PFSK-1 (cell line): ENCODE data around the gene CHSY3.

Experiments
- FOXP2 ChIP-seq: optimal IDR thresholded peaks from 2 replicates; pipeline ENCODE3; 2011; ENCODE audit warnings: borderline replicate concordance, control low read depth, inconsistent platforms; ENCODE audit not compliant: insufficient read depth; ENCODE audit errors: extremely low read length, extremely low read depth
- POLR2AphosphoS5 ChIP-seq: IDR thresholded peaks from 2 replicates; pipeline ENCODE4 v1.6.1; 2012; ENCODE audit warnings: low read depth, mild to moderate bottlenecking, control low read depth, low read length, moderate library complexity
- SIN3A ChIP-seq: IDR thresholded peaks from 2 replicates; pipeline ENCODE4 v1.6.1; 2012; ENCODE audit warnings: mild to moderate bottlenecking, low read length, moderate library complexity, borderline replicate concordance; ENCODE audit not compliant: insufficient read depth
- TAF1 ChIP-seq: IDR thresholded peaks from 2 replicates; pipeline ENCODE4 v1.6.1; 2012; ENCODE audit warnings: low read length, control low read depth, borderline replicate concordance; ENCODE audit not compliant: insufficient read depth
- TF ChIP-seq, protein P1 (sequence below), 2 experiments: IDR thresholded peaks; 2 replicates each; pipeline versions ENCODE4 v1.6.1 to v1.8.0; 2011 to 2012; ENCODE audit warnings: low read depth in 2 of 2, low read length in 2 of 2, control low read depth in 1 of 2, inconsistent platforms in 1 of 2, mild to moderate bottlenecking in 1 of 2, moderate library complexity in 1 of 2; ENCODE audit not compliant: insufficient read depth in 1 of 2

DNA sequence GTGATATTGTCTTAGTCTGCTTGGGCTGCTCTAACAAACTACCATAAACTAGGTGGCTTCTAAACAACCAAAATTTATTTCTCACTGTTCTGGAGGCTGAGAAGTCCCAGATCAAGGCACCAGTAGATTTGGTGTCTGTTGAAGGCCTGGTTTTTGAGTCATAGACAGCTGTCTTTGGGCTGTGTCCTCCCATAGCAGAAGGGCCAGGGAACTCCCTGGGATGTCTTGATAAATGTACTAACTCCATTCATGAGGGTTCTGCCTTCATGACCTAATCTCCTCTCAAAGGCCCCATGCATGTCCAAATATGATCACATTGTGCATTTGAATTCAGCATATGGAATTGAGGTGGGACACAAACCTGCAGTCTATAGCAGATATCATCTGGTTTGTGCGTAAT is 121.2 kb downstream of the CHSY3 start:
- no peak for TF ChIP-seq TAF1
- TF ChIP-seq FOXP2 = no peak
- TF ChIP-seq POLR2AphosphoS5 = no peak
- TF ChIP-seq, protein P1, sequence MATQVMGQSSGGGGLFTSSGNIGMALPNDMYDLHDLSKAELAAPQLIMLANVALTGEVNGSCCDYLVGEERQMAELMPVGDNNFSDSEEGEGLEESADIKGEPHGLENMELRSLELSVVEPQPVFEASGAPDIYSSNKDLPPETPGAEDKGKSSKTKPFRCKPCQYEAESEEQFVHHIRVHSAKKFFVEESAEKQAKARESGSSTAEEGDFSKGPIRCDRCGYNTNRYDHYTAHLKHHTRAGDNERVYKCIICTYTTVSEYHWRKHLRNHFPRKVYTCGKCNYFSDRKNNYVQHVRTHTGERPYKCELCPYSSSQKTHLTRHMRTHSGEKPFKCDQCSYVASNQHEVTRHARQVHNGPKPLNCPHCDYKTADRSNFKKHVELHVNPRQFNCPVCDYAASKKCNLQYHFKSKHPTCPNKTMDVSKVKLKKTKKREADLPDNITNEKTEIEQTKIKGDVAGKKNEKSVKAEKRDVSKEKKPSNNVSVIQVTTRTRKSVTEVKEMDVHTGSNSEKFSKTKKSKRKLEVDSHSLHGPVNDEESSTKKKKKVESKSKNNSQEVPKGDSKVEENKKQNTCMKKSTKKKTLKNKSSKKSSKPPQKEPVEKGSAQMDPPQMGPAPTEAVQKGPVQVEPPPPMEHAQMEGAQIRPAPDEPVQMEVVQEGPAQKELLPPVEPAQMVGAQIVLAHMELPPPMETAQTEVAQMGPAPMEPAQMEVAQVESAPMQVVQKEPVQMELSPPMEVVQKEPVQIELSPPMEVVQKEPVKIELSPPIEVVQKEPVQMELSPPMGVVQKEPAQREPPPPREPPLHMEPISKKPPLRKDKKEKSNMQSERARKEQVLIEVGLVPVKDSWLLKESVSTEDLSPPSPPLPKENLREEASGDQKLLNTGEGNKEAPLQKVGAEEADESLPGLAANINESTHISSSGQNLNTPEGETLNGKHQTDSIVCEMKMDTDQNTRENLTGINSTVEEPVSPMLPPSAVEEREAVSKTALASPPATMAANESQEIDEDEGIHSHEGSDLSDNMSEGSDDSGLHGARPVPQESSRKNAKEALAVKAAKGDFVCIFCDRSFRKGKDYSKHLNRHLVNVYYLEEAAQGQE (IDR thresholded peaks at IDR 0.05; ENCODE audit: insufficient read depth in 1 of 2, low read depth in 2 of 2, low read length in 2 of 2) = no peak
- no peak for TF ChIP-seq SIN3A
